H1 (cell line): ENCODE data around the gene CFDP1.

Experiments
- CHD2 ChIP-seq: IDR thresholded peaks from 2 replicates; pipeline ENCODE4 v1.6.1; 2012; ENCODE audit warnings: low read length, improper control_type of control experiment
- HDAC2 ChIP-seq, 2 experiments: fragments of 300-600 bp in 1 of 2; sonication (generic) in 1 of 2; IDR thresholded peaks; 2 replicates each; pipeline ENCODE4 v1.6.1; 2011 to 2012; ENCODE audit warnings: low read depth in 2 of 2, low read length in 2 of 2, mild to moderate bottlenecking in 2 of 2, moderate library complexity in 2 of 2, borderline replicate concordance in 1 of 2, inconsistent platforms in 1 of 2
- MAFK ChIP-seq: IDR thresholded peaks from 2 replicates; pipeline ENCODE4 v1.6.1; 2012; ENCODE audit warnings: low read depth, mild to moderate bottlenecking, improper control_type of control experiment, low read length
- SP1 ChIP-seq: IDR thresholded peaks from 2 replicates; pipeline ENCODE4 v1.6.1; 2011; ENCODE audit warnings: low read depth, low read length
- YY1 ChIP-seq: IDR thresholded peaks from 2 replicates; pipeline ENCODE4 v1.6.1; 2011; ENCODE audit warnings: low read depth, mild to moderate bottlenecking, low read length
- TF ChIP-seq, protein P1 (sequence below), 3 experiments: IDR thresholded peaks; 1 replicate in 2 of 3; 2 replicates in 1 of 3; pipeline versions ENCODE4 v1.5.1 to v1.6.1; 2011; ENCODE audit warnings: low read length in 3 of 3, mild to moderate bottlenecking in 3 of 3, inconsistent platforms in 2 of 3, low read depth in 1 of 3, moderate library complexity in 1 of 3; ENCODE audit not compliant: insufficient read depth in 1 of 3; ENCODE audit errors: control extremely low read depth in 1 of 3

DNA sequence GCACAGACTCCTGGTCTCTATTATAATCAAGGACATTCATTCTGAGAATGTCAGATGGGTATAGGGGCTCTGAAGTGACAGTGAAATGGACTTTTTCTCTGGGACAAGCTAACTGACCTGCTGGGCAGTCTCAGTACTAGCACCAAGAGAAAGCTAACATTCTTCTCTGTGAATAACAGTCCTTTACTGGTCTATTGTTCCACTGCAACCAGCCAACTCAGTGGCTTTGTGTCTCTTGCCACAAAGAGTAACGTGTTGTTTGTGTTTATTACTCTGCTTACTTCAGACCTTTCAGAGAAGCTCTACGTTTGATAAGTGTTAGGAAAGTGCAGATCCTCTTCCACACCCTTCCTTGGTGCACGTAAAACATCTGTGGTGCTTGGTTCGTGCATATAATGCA lies 120.4 kb downstream of the CFDP1 start:
- TF ChIP-seq SP1 = no peak
- TF ChIP-seq, protein P1, sequence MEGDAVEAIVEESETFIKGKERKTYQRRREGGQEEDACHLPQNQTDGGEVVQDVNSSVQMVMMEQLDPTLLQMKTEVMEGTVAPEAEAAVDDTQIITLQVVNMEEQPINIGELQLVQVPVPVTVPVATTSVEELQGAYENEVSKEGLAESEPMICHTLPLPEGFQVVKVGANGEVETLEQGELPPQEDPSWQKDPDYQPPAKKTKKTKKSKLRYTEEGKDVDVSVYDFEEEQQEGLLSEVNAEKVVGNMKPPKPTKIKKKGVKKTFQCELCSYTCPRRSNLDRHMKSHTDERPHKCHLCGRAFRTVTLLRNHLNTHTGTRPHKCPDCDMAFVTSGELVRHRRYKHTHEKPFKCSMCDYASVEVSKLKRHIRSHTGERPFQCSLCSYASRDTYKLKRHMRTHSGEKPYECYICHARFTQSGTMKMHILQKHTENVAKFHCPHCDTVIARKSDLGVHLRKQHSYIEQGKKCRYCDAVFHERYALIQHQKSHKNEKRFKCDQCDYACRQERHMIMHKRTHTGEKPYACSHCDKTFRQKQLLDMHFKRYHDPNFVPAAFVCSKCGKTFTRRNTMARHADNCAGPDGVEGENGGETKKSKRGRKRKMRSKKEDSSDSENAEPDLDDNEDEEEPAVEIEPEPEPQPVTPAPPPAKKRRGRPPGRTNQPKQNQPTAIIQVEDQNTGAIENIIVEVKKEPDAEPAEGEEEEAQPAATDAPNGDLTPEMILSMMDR (IDR thresholded peaks at IDR 0.05; ENCODE audit: control extremely low read depth in 1 of 3, insufficient read depth in 1 of 3, low read depth in 1 of 3, low read length in 3 of 3) = no peak
- TF ChIP-seq YY1 = no peak
- TF ChIP-seq MAFK = no peak
- no peak for TF ChIP-seq HDAC2 (IDR thresholded peaks at IDR 0.05; ENCODE audit: borderline replicate concordance in 1 of 2, low read depth in 2 of 2, low read length in 2 of 2)
- TF ChIP-seq CHD2 = no peak
